HepG2 (cell line): Measurements from ENCODE around the gene UBC.

Source experiments
- E2F1 ChIP-seq: sonication (generic); formaldehyde crosslinking; IDR thresholded peaks from 2 replicates; pipeline ENCODE4 v1.5.0; 2020; ENCODE audit warnings: missing genetic modification reagents
- GZF1 ChIP-seq: sonication (generic); formaldehyde crosslinking; IDR thresholded peaks from 2 replicates; pipeline ENCODE4 v1.5.1; 2020; ENCODE audit warnings: mild to moderate bottlenecking, missing genetic modification reagents
- HCFC1 ChIP-seq: fragments of 150-350 bp; IDR thresholded peaks from 2 replicates; pipeline ENCODE4 v1.6.1; 2014; ENCODE audit warnings: low read depth, low read length
- ZNF296 ChIP-seq: sonication (generic); formaldehyde crosslinking; conservative IDR thresholded peaks from 2 replicates; pipeline ENCODE4 v1.5.0; 2020; ENCODE audit warnings: mild to moderate bottlenecking, missing genetic modification reagents
- ZNF317 ChIP-seq: sonication (generic); formaldehyde crosslinking; IDR thresholded peaks from 2 replicates; pipeline ENCODE4 v1.5.0; 2020; ENCODE audit warnings: mild to moderate bottlenecking, missing genetic modification reagents
- TF ChIP-seq, protein P1 (sequence below): sonication (generic); formaldehyde crosslinking; IDR thresholded peaks from 2 replicates; pipeline ENCODE4 v1.5.0; 2020; ENCODE audit warnings: mild to moderate bottlenecking, missing genetic modification reagents, moderate library complexity

DNA sequence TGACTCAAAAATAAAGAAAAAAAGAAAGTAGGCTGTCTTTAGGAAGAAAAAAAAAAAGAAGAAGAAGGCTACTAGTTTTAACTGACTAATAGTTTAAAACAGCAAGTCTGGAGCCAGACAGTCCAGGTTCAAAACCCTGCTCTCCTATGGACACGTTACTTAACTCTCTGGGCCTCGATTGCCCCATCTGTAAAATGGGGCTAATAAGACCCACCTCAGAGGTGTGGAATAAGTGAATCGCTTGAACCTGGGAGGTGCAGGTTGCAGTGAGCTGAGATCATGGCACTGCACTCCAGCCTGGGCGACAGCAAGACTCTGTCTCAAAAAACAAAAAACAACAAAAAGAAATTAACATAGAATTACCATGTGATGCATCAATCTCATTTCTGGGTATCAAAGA, 40.3 kb downstream of the UBC start:
- TF ChIP-seq E2F1 = no peak
- TF ChIP-seq, protein P1, sequence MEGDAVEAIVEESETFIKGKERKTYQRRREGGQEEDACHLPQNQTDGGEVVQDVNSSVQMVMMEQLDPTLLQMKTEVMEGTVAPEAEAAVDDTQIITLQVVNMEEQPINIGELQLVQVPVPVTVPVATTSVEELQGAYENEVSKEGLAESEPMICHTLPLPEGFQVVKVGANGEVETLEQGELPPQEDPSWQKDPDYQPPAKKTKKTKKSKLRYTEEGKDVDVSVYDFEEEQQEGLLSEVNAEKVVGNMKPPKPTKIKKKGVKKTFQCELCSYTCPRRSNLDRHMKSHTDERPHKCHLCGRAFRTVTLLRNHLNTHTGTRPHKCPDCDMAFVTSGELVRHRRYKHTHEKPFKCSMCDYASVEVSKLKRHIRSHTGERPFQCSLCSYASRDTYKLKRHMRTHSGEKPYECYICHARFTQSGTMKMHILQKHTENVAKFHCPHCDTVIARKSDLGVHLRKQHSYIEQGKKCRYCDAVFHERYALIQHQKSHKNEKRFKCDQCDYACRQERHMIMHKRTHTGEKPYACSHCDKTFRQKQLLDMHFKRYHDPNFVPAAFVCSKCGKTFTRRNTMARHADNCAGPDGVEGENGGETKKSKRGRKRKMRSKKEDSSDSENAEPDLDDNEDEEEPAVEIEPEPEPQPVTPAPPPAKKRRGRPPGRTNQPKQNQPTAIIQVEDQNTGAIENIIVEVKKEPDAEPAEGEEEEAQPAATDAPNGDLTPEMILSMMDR (CRISPR knock-in tag) = no peak
- no peak for TF ChIP-seq GZF1 (CRISPR knock-in tag)
- no peak for TF ChIP-seq ZNF296 (CRISPR knock-in tag)
- no peak for TF ChIP-seq HCFC1
- no peak for TF ChIP-seq ZNF317 (CRISPR knock-in tag)
